Brain microvascular endothelial cell (primary cell): ENCODE results near the gene OSMR.
A peak's percentile ranks its signal among the peaks of the same experiment; 100 is the strongest.

ENCODE experiments used
- DNase-seq: peaks from one replicate; pipeline ENCODE4 v3.0.0-alpha.2; 2020
- H3K27ac ChIP-seq: fragments of 250-450 bp; sonication (Bioruptor Pico); 2 replicates; pipeline ENCODE4 v1.5.1; 2020; ENCODE audit warnings: mild to moderate bottlenecking, moderate library complexity
- H3K27me3 ChIP-seq: fragments of 250-450 bp; sonication (Bioruptor Pico); replicated peaks from 2 replicates; pipeline ENCODE4 v1.5.1; 2020; ENCODE audit warnings: mild to moderate bottlenecking
- H3K36me3 ChIP-seq: fragments of 250-450 bp; sonication (Bioruptor Pico); replicated peaks from 2 replicates; pipeline ENCODE4 v1.5.1; 2020; ENCODE audit warnings: mild to moderate bottlenecking
- H3K4me3 ChIP-seq: 2 replicates; pipeline ENCODE4 v1.5.1; 2011; ENCODE audit warnings: low read depth, mild to moderate bottlenecking, control low read depth, low read length, moderate library complexity
- in situ Hi-C: cut with HindIII; loops from 2 replicates; pipeline ENCODE4 v1.10.0; 2017; ENCODE audit warnings: low sequenced_read_pairs, low pct_ligation_motif_present
- TF ChIP-seq, protein P1 (sequence below): IDR thresholded peaks from 2 replicates; pipeline ENCODE4 v1.5.1; 2011; ENCODE audit warnings: low read depth, mild to moderate bottlenecking, moderate library complexity, low read length, control low read depth, inconsistent platforms; ENCODE audit errors: missing control alignments

The OSMR gene

DNA sequence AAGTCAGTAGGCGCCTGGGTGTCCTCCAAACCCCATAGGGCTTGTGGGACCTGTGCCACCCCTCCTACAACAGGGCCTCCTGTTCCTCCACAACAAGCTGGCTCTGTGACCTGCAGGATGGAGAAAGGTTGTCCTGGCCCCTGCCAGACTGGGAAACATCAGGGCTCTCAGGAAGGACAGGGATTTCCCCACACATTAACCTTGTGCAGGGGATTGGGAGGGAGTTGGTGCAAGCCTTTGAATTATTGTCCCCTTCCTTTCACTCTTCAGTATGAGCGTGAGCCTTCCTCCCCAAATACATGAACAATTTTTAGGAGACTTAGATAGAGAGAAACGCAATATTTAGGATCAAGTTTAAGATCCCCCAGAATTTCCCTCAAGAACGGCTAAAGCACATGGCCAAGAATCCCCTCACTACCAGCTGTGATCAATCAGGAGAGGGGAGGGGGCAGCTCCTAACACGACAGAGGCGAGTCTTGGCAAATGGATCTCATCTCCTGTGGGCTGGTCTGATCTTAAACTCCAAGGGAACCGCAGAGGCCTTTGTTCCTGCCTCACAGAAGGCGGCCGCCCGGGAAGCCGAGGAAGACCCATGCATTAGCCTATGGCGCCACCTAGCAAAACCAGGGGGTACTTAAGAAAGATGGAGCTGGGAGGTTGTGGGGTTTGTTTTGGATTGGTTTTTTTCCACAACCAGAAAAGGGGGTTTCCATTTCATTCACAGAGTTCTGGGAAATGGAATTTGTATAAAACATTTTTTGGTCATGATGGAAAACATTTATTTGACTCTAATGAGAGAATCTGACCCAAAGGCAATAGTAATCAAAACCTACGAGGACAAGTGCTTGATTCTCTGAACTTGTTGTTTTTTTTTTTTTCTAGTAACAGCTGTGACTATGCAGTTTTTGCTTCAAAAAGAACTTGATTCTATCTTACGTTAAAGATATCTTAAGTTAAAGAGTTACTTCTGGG, 36.1 kb upstream of the OSMR start:
- DNase-seq: peak; percentile 88
- Histone ChIP-seq H3K4me3 (no peak overlapping the region), H3K27me3 (no peaks in the 10 kb centered on the region), H3K36me3 (no peaks in the 10 kb centered on the region), H3K27ac (peak overlapping the region; percentile 27)
- TF ChIP-seq, protein P1, sequence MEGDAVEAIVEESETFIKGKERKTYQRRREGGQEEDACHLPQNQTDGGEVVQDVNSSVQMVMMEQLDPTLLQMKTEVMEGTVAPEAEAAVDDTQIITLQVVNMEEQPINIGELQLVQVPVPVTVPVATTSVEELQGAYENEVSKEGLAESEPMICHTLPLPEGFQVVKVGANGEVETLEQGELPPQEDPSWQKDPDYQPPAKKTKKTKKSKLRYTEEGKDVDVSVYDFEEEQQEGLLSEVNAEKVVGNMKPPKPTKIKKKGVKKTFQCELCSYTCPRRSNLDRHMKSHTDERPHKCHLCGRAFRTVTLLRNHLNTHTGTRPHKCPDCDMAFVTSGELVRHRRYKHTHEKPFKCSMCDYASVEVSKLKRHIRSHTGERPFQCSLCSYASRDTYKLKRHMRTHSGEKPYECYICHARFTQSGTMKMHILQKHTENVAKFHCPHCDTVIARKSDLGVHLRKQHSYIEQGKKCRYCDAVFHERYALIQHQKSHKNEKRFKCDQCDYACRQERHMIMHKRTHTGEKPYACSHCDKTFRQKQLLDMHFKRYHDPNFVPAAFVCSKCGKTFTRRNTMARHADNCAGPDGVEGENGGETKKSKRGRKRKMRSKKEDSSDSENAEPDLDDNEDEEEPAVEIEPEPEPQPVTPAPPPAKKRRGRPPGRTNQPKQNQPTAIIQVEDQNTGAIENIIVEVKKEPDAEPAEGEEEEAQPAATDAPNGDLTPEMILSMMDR: peak; percentile 94
- in situ Hi-C loops: loop anchor here (10.0 kb wide), 2 partner anchors 255 to 365 kb away; partner anchors contain the start of gene LIFR

DNA sequence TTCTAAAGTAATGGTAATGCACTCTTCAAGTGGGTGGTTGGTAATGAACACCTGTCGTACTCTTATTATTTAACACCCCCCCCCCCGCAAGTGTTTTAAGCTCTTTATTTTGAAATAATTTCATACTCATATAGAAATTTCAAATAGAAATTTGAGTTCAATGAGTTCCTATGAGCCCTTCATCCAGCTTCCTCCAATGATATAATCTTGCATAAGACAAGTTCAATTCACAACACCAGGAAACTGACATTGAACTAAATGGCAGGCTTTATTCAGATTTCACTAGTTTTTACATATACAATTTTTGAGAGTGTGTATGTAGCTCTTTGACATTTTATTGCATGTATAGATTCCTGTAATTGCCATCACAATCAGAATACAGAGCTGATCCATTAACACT, 30.9 kb upstream of the OSMR start:
- no peaks in the 10 kb centered on the region for H3K27me3 ChIP-seq
- H3K4me3 ChIP-seq: no peak overlapping the region
- in situ Hi-C loops: no loop called here
- H3K36me3 ChIP-seq: no peaks in the 10 kb centered on the region
- TF ChIP-seq, protein P1: no peak
- no peak overlapping the region for H3K27ac ChIP-seq
- no peak for DNase-seq

DNA sequence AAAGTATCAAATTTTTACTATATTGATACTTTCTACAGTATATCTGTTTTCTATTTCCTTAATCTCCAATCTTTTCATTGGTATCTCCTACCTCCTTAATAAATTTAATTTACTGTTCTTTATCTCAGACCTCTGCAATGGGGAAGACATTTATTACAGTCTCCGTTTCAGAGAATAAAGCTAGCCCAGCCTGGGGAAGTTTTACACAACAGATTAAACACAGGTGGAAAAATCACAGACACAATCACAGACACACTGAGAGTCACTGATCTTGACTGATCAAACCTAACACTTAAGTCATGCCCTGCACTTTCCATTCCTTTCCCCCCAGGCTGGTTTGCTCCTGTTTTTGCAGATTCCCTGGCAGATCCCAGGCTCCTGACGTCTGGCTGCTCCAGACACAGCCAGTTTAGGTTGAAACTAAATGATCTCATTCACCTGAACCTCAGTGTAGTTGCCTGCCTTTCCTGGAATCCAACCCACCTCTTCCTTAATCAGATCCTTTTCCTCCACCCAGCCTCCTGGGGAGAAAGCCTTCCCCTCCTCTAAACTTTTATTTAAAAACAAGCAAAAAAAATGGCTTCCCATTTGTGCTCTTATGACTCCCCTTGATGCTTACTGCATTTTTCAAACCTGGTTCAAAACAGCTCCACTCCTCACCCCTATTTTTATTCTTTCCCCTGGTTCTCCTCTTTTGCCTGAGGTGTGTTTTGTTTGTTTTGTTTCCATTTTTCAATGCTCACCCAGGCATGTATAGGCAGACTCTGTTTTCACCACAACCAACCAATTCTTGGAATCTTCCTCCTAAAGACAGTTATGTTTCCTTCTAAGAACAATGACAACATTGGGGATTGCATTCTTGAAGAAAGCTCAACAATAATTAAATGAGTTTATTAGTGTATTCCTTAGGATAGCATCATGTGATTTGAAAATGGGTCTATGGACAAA, 29.5 kb upstream of the OSMR start:
- Histone ChIP-seq H3K4me3 (no peak overlapping the region), H3K27me3 (no peaks in the 10 kb centered on the region), H3K36me3 (no peaks in the 10 kb centered on the region), H3K27ac (no peak overlapping the region)
- TF ChIP-seq, protein P1: no peak
- in situ Hi-C loops: no loop called here
- DNase-seq: no peak

DNA sequence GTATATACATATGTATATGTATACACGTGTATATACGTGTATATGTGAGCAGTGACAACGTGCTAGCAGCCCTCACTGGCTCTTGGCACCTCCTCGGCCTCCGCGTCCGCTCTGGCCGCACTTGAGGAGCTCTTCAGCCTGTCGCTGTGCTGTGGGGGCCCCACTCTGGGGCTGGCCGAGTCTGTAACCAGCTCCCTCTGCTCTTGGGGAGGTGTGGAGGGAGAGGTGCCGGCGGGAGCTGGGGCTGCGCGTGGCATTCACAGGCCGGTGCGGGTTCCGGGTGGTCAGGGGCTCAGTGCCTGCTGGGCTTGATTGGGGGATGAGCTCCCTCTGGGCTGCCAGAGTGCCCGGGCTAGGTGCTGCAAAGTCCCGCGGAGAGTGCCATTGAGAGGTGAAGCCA, 24.1 kb upstream of the OSMR start:
- no peak overlapping the region for H3K4me3 ChIP-seq
- in situ Hi-C loops: no loop called here

DNA sequence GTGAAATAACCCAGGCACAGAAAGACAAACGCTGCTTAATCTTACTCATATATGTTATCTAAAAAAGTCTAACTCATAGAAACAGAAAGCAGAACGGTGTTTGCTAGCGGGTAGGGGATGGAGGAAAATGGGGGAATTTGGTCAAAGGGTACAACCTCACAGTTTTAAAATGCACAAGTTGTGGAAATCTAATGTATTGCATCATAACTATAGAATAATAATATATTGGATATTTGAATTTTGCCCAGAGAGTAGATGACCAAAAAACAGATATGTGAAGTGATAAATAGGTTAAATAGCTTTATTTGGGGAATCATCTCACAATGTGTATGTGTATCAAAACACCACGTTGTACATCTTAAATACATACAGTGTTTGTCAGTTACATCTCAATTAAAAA, 22.3 kb upstream of the OSMR start:
- in situ Hi-C loops: no loop called here
- DNase-seq: no peak
- H3K27me3 ChIP-seq: no peaks in the 10 kb centered on the region
- H3K4me3 ChIP-seq: no peak overlapping the region
- no peak overlapping the region for H3K27ac ChIP-seq
- TF ChIP-seq, protein P1: no peak
- H3K36me3 ChIP-seq: peaks cover 6% of the 10 kb centered on the region

More for the DNA sequence above, 24.1 kb upstream of the OSMR start:
- no peak for DNase-seq
- Histone ChIP-seq H3K27ac (no peak overlapping the region), H3K27me3 (no peaks in the 10 kb centered on the region), H3K36me3 (peaks cover 6% of the 10 kb centered on the region)
- TF ChIP-seq, protein P1: no peak
